ENCODE data around the gene SCN2A.

- TF ChIP-seq, protein P1, sequence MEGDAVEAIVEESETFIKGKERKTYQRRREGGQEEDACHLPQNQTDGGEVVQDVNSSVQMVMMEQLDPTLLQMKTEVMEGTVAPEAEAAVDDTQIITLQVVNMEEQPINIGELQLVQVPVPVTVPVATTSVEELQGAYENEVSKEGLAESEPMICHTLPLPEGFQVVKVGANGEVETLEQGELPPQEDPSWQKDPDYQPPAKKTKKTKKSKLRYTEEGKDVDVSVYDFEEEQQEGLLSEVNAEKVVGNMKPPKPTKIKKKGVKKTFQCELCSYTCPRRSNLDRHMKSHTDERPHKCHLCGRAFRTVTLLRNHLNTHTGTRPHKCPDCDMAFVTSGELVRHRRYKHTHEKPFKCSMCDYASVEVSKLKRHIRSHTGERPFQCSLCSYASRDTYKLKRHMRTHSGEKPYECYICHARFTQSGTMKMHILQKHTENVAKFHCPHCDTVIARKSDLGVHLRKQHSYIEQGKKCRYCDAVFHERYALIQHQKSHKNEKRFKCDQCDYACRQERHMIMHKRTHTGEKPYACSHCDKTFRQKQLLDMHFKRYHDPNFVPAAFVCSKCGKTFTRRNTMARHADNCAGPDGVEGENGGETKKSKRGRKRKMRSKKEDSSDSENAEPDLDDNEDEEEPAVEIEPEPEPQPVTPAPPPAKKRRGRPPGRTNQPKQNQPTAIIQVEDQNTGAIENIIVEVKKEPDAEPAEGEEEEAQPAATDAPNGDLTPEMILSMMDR (IDR thresholded peaks at IDR 0.05; ENCODE audit: insufficient read depth, low read length, poor library complexity, severe bottlenecking), result no peak
- TF ChIP-seq EZH2phosphoT487 (conservative IDR thresholded peaks at IDR 0.05; ENCODE audit: low read length), result no peak
Observed at GRCh38 chr2:165256618-165257017, 17.4 kb downstream of the SCN2A start.

Data from SU-DHL-6 (cell line).